Thoracic aorta (tissue), 2 donors: ENCODE results near the gene CNNM2. TPM values are rescaled to one million over a fixed set of nuclear protein-coding genes. Genes with fewer than 3 reads are reported as not detected.

Source experiments
- ATAC-seq: fragments of 150-250 bp; one replicate; pipeline ENCODE4 v1.8.0; 2017; ENCODE audit warnings: low read depth; ENCODE audit not compliant: insufficient number of reproducible peaks, low FRiP score
- DNase-seq: peaks from one replicate; pipeline ENCODE4 v3.0.0-alpha.2; 2020; ENCODE audit warnings: low spot score
- H3K27ac ChIP-seq, 2 donors: fragments of 200-600 bp; sonication (generic); 1 replicate in 1 of 2; 2 replicates in 1 of 2; pipeline ENCODE4 v1.5.1; 2016; ENCODE audit warnings: mild to moderate bottlenecking in 2 of 2, moderate library complexity in 2 of 2
- H3K27me3 ChIP-seq: fragments of 200-600 bp; sonication (generic); replicated peaks from 2 replicates; pipeline ENCODE4 v1.6.0; 2016; ENCODE audit warnings: mild to moderate bottlenecking; ENCODE audit not compliant: insufficient read depth
- H3K36me3 ChIP-seq: fragments of 200-600 bp; sonication (generic); one replicate; pipeline ENCODE4 v1.5.1; 2016
- H3K4me1 ChIP-seq, 2 donors: fragments of 200-600 bp; sonication (generic); 1 replicate in 1 of 2; 2 replicates in 1 of 2; pipeline versions ENCODE4 v1.5.1 to v1.6.0; 2016; ENCODE audit warnings: low read depth in 2 of 2, mild to moderate bottlenecking in 1 of 2; ENCODE audit not compliant: control insufficient read depth in 1 of 2
- H3K4me3 ChIP-seq: fragments of 200-600 bp; sonication (generic); 2 replicates; pipeline ENCODE4 v1.5.1; 2016; ENCODE audit warnings: mild to moderate bottlenecking
- H3K9me3 ChIP-seq: fragments of 200-600 bp; sonication (generic); 2 replicates; pipeline ENCODE4 v1.5.1; 2016
- total RNA-seq, 2 donors: library from RNA; depleted of rRNA; stranded (reverse); fragments of >200 nt; gene quantifications; one replicate each; pipeline versions ENCODE4 v1.1.0 to v1.2.3, GENCODE V29; 2016
- TF ChIP-seq, protein P1 (sequence below): fragments of 200-600 bp; sonication (generic); IDR thresholded peaks from one replicate; pipeline ENCODE4 v1.5.1; 2019; ENCODE audit warnings: antibody characterized with exemption

The CNNM2 gene
- total RNA-seq, 2 donors from 2014 or later = 12.2 to 24.5 TPM

DNA sequence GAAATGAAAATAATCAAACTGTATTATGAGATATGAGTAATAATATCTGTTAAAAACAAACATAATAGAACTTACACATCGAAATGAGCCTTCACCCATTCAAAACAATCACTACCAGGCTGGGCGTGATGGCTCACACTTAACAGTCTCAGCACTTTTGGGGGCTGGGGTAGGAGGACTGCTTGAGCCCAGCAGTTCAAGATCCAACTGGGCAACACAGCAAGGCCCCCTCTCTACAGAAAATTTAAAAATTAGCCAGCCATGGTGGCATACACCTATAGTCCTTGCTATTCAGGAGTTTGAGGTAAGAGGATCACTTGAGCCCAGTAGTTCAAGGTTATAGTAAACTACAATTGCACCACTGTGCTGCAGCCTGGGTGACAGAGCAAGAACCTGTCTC is 199.2 kb downstream of the CNNM2 start:
- H3K36me3 ChIP-seq = no peaks in the 10 kb centered on the region
- no peak for ATAC-seq
- no peak for DNase-seq
- H3K4me3 ChIP-seq = no peak overlapping the region
- TF ChIP-seq, protein P1, sequence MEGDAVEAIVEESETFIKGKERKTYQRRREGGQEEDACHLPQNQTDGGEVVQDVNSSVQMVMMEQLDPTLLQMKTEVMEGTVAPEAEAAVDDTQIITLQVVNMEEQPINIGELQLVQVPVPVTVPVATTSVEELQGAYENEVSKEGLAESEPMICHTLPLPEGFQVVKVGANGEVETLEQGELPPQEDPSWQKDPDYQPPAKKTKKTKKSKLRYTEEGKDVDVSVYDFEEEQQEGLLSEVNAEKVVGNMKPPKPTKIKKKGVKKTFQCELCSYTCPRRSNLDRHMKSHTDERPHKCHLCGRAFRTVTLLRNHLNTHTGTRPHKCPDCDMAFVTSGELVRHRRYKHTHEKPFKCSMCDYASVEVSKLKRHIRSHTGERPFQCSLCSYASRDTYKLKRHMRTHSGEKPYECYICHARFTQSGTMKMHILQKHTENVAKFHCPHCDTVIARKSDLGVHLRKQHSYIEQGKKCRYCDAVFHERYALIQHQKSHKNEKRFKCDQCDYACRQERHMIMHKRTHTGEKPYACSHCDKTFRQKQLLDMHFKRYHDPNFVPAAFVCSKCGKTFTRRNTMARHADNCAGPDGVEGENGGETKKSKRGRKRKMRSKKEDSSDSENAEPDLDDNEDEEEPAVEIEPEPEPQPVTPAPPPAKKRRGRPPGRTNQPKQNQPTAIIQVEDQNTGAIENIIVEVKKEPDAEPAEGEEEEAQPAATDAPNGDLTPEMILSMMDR = no peak
- peaks cover 36 to 78% of the 10 kb centered on the region in 2 donors for H3K4me1 ChIP-seq
- no peaks in the 10 kb centered on the region for H3K27me3 ChIP-seq
- H3K27ac ChIP-seq = no peak overlapping the region
- H3K9me3 ChIP-seq = no peaks in the 10 kb centered on the region

DNA sequence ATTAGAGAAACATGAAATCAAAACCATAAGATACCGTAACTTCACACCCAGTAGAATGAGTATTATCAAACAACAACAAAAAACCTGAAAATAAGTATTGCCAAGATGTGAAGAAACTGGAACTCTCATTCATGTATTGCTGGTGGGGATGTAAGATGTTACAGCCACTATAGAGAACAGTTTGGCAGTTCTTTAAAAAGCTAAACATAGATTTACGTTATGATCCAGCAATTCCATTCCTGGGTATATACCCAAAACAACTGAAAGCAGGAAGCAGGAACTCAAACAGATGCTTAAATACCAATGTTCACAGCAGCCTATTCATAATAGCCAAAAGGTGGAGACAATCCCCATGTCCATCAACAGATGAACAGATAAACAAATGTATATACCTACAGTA is 202.5 kb downstream of the CNNM2 start:
- no peak overlapping the region for H3K4me3 ChIP-seq
- no peak for DNase-seq
- H3K27ac ChIP-seq = peak overlapping the region; percentile 19 to 49
- H3K9me3 ChIP-seq = no peaks in the 10 kb centered on the region
- H3K27me3 ChIP-seq = no peaks in the 10 kb centered on the region
- no peak for ATAC-seq
- no peaks in the 10 kb centered on the region for H3K36me3 ChIP-seq
- peaks cover 57 to 88% of the 10 kb centered on the region in 2 donors for H3K4me1 ChIP-seq
- TF ChIP-seq, protein P1 = no peak

DNA sequence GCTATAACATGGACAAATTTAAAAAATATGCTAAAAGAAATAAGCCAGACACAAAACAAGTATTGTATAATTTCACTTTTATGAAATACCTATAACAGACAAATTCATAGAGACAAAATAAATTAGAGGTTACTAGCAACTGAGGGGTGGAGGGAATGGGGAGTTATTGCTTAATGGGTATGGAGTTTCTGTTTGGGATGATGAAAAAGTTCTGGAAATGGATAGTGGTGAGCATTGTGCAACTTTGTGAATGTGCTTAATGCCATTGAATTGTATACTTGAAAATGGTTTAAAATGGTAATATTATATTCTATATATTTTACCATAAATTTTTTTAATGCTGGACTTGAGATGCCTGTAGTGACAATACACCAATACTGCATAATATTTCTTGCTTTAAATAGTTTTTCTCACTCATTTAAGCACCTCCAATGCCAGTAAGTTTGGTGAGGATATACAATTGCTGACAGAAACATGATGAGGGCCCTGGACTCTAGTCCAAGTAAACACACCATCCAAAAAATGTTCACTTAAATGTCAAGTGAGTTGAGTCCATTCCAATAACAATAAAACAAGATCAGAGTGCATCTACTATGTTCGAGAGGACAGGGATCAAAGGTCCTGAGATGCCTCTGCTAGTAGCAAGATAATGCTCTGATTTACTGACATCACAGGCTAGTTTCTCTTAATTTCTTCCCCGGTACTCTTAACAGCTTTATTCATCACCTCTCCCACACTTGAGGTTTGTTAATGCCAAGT is 203.1 kb downstream of the CNNM2 start:
- Histone ChIP-seq H3K4me3 (peak overlapping the region; percentile 11), H3K27ac (peak overlapping the region; percentile 64 to 76), H3K9me3 (no peaks in the 10 kb centered on the region), H3K27me3 (no peaks in the 10 kb centered on the region), H3K36me3 (no peaks in the 10 kb centered on the region), H3K4me1 (peaks cover 63 to 94% of the 10 kb centered on the region in 2 donors)
- DNase-seq = no peak
- TF ChIP-seq, protein P1 = no peak
- no peak for ATAC-seq

DNA sequence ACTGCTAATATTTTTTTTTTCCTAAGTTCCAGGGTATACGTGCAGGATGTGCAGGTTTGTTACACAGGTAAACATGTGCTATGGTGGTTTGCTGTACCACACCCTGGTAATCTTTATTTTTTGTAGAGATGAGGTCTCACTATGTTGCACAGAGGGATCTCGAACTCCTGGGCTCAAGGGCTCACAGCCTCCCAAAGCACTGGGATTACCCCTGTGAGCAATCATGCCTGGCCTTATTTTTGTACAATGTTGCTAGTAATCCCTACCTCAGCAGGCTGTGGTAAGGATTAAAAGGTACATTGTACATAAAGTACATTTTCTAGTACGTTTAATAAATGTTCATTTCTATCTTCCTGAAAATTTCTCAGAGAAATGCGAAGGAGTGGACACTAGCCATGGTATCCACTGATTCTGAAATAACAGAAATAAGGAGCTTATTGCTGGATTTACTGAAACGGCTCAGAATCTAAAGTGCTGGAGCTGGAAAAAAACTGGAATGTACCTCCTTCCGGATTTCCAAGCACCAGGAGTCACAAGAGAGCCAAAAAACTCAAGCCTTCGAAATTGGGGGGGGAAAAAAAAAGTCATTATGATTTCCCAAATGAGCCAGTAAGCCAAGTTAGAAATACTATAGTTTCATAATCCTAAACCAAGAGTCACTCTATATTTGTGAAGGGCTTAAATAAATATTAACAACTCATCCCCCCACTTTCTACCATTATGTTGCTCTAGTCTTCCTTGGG is 205.4 kb downstream of the CNNM2 start:
- Histone ChIP-seq H3K4me3 (peak overlapping the region; percentile 10), H3K4me1 (peaks cover 60 to 82% of the 10 kb centered on the region in 2 donors), H3K27me3 (no peaks in the 10 kb centered on the region), H3K27ac (peak overlapping the region; percentile 64 to 76), H3K9me3 (no peaks in the 10 kb centered on the region), H3K36me3 (no peaks in the 10 kb centered on the region)
- ATAC-seq = no peak
- DNase-seq = no peak
- TF ChIP-seq, protein P1 = no peak

DNA sequence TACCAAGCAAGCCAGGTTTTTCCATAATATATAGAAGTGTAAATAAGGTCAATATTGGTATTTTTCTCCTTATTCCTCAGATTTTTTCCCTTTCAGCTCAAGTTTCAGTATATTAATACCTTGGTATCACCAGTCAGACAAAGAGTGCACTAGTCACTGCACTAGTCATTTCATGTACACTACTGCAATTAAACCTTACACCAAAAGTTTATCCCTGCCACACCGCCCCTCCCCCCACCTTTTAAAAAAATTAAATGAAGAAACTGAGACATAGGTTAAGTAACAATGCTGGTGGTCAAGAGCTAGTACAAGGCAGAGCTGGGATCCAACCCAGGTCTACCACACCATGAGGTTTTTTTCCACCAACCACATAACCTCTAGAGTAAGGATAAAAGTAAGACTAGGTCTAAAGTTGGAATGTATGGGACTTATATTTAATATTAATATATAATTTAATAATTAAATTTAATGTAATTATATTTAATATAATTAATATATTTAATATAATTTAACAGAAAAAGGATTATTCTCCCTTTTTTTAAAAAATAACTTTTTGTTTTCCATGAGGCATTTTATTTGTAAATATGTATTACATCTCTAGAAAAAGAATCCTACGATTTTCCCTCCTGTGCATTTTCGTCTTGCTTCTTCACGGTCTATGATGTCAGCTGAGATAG is 206.5 kb downstream of the CNNM2 start:
- ATAC-seq (no peak), DNase-seq (no peak)
- H3K4me3 ChIP-seq = peak overlapping the region; percentile 10
- no peaks in the 10 kb centered on the region for H3K36me3 ChIP-seq
- H3K9me3 ChIP-seq = no peaks in the 10 kb centered on the region
- TF ChIP-seq, protein P1 = no peak
- peak overlapping the region in 1 of 2 donors; percentile 76 for H3K27ac ChIP-seq
- H3K4me1 ChIP-seq = peaks cover 59 to 73% of the 10 kb centered on the region in 2 donors
- H3K27me3 ChIP-seq = no peaks in the 10 kb centered on the region
